Measurements from ENCODE around the gene RNU2-1.
"Not testable (repeated sequence)": the region's sequence is repeated elsewhere in the genome, so short reads cannot be mapped to it uniquely, and the experiment has no call there.

DNA sequence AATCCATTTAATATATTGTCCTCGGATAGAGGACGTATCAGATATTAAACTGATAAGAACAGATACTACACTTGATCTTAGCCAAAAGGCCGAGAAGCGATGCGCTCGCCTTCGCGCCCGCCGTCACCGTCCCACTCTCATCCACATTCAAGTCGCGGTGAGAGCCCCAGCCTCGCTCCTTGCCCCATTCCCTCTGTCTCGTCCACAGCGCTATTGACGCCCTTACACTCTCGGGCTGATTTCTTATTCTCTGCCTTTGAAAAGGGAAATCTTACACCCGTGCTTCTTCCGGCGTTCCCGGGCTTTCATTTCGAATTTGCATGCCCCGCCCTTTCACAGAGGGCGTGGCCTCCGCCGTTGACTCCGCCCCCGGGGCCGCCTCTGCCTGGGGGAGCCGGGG lies at the start of gene RNU2-1:
- TF ChIP-seq, protein P1, sequence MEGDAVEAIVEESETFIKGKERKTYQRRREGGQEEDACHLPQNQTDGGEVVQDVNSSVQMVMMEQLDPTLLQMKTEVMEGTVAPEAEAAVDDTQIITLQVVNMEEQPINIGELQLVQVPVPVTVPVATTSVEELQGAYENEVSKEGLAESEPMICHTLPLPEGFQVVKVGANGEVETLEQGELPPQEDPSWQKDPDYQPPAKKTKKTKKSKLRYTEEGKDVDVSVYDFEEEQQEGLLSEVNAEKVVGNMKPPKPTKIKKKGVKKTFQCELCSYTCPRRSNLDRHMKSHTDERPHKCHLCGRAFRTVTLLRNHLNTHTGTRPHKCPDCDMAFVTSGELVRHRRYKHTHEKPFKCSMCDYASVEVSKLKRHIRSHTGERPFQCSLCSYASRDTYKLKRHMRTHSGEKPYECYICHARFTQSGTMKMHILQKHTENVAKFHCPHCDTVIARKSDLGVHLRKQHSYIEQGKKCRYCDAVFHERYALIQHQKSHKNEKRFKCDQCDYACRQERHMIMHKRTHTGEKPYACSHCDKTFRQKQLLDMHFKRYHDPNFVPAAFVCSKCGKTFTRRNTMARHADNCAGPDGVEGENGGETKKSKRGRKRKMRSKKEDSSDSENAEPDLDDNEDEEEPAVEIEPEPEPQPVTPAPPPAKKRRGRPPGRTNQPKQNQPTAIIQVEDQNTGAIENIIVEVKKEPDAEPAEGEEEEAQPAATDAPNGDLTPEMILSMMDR (IDR thresholded peaks at IDR 0.05): not testable (repeated sequence)
- TF ChIP-seq ZFX (IDR thresholded peaks at IDR 0.05; ENCODE audit: borderline replicate concordance): not testable (repeated sequence)
